Glutamatergic neuron (in vitro differentiated cells): ENCODE data around the gene CELF2. TPM values are rescaled to one million over a fixed set of nuclear protein-coding genes. Genes with fewer than 3 reads are reported as not detected.
"Not testable (repeated sequence)": the region's sequence is repeated elsewhere in the genome, so short reads cannot be mapped to it uniquely, and the experiment has no call there.

Experiments used
- DNase-seq: peaks from one replicate; pipeline ENCODE4 v3.0.0; 2022
- H3K27ac Mint-ChIP-seq: one replicate; pipeline ENCODE4 v1.8.0; 2020; ENCODE audit warnings: mild to moderate bottlenecking, mixed read lengths, inconsistent platforms; ENCODE audit not compliant: unreplicated experiment
- H3K27me3 Mint-ChIP-seq: one replicate; pipeline ENCODE4 v1.8.0; 2020; ENCODE audit warnings: mild to moderate bottlenecking, moderate library complexity, mixed read lengths, inconsistent platforms; ENCODE audit not compliant: unreplicated experiment
- H3K36me3 Mint-ChIP-seq: one replicate; pipeline ENCODE4 v1.8.0; 2020; ENCODE audit warnings: mild to moderate bottlenecking, mixed read lengths, inconsistent platforms; ENCODE audit not compliant: unreplicated experiment
- H3K4me1 Mint-ChIP-seq: one replicate; pipeline ENCODE4 v1.8.0; 2020; ENCODE audit warnings: mild to moderate bottlenecking, low read depth, mixed read lengths, inconsistent platforms; ENCODE audit not compliant: unreplicated experiment
- H3K4me3 Mint-ChIP-seq: one replicate; pipeline ENCODE4 v1.8.0; 2020; ENCODE audit warnings: mild to moderate bottlenecking, mixed read lengths, inconsistent platforms; ENCODE audit not compliant: unreplicated experiment
- H3K9me3 Mint-ChIP-seq: one replicate; pipeline ENCODE4 v1.8.0; 2020; ENCODE audit warnings: mild to moderate bottlenecking, moderate library complexity, mixed read lengths, inconsistent platforms; ENCODE audit not compliant: unreplicated experiment
- total RNA-seq: library from RNA; stranded (reverse); fragmentation: NEBNext Ultra II Directional; extraction: Animal tissue kit (Norgen Biotek cat#: 25700); gene quantifications from one replicate; pipeline ENCODE4 v1.2.1, GENCODE V29; 2021; ENCODE audit not compliant: unreplicated experiment
- TF ChIP-seq, protein P1 (sequence below): fragments of 200-600 bp; sonication (generic); IDR thresholded peaks from one replicate; pipeline ENCODE4 v1.5.0; 2021; ENCODE audit not compliant: partially characterized antibody, unreplicated experiment

CELF2 gene
- total RNA-seq, 1 donor from 2014 or later = 47.4 TPM

DNA sequence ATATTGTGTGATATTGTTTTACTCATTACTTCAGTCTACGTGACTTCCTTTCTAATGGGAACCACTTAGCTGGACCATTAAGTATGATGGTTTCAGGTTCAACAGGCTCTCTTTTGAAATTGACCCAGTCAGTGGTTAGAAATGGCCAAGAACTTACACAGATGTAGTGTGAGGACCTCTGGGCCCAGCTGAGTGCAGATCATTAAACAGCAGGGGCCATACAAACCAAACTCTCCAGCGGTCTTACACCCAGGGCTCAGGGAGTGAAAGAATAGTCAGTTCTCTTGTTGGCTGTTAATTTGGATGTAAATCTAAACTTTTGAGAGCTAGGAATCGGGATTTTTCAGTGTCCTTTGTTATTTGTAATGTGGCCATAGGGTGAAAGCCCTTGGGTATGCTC is 107.3 kb downstream of the CELF2 start:
- H3K27me3 Mint-ChIP-seq = peaks cover 4% of the 10 kb centered on the region

GRCh38 chr10:11127017-11127416 is 109.3 kb downstream of the CELF2 start:
- Mint-ChIP-seq H3K36me3 (peaks cover 13% of the 10 kb centered on the region), H3K4me1 (peaks cover 14% of the 10 kb centered on the region)
- not testable (repeated sequence) for H3K27me3 Mint-ChIP-seq, H3K9me3 Mint-ChIP-seq, DNase-seq, H3K27ac Mint-ChIP-seq, H3K4me3 Mint-ChIP-seq

More for the DNA sequence above, 107.3 kb downstream of the CELF2 start:
- Mint-ChIP-seq H3K27ac (no peak overlapping the region), H3K4me1 (peaks cover 22% of the 10 kb centered on the region), H3K36me3 (peaks cover 13% of the 10 kb centered on the region), H3K4me3 (no peak overlapping the region), H3K9me3 (peaks cover 2% of the 10 kb centered on the region)
- DNase-seq = no peak
- TF ChIP-seq, protein P1, sequence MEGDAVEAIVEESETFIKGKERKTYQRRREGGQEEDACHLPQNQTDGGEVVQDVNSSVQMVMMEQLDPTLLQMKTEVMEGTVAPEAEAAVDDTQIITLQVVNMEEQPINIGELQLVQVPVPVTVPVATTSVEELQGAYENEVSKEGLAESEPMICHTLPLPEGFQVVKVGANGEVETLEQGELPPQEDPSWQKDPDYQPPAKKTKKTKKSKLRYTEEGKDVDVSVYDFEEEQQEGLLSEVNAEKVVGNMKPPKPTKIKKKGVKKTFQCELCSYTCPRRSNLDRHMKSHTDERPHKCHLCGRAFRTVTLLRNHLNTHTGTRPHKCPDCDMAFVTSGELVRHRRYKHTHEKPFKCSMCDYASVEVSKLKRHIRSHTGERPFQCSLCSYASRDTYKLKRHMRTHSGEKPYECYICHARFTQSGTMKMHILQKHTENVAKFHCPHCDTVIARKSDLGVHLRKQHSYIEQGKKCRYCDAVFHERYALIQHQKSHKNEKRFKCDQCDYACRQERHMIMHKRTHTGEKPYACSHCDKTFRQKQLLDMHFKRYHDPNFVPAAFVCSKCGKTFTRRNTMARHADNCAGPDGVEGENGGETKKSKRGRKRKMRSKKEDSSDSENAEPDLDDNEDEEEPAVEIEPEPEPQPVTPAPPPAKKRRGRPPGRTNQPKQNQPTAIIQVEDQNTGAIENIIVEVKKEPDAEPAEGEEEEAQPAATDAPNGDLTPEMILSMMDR = no peak

DNA sequence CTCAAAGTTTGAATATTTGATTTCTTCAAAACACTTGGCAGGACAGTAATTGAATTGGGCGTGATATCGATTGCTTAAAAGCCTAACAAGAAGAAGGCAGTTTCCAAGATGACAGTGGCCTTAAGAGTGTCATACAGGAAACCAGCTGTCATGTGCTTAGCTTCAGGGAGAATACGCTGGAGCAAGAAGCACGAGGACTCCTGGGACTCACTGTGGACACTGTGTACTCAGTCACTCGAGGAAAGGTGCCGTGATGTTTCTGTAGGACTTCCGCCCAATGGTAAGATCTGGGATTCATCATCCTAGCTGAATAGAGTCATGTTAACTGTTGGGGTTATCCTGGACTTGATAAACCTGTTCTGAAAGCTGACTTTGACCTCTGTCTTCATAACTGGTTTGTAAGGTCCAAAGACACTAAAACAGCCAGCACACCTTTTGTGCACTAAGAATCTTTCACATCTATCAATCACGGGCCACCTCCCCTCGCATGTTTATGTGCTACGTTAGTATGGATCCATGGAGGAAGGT is 113.5 kb downstream of the CELF2 start:
- H3K4me1 Mint-ChIP-seq = peaks cover 21% of the 10 kb centered on the region
- no peak overlapping the region for H3K27ac Mint-ChIP-seq
- DNase-seq = no peak
- TF ChIP-seq, protein P1 = no peak
- no peak overlapping the region for H3K4me3 Mint-ChIP-seq
- H3K9me3 Mint-ChIP-seq = peaks cover 2% of the 10 kb centered on the region
- H3K27me3 Mint-ChIP-seq = no peaks in the 10 kb centered on the region
- peaks cover 13% of the 10 kb centered on the region for H3K36me3 Mint-ChIP-seq

DNA sequence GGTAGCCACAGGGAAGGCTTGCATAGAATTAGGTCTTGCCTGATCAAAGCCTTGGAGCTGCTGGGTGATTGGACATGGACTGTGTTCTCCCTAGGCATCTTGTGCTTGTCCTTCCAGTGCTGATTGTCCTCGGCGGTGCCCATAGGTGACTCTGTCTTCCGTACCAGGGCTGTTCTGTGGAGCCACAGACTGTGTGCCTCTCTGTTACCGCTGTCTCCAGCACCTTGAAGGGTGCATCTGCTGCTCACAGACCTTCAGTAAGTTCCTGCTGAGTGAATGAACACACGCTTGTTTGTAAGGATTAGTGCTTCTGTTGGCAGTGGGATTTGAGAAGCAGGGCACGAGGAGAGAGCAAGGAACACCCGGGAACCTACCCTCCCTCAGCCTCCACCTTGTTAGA is 116.7 kb downstream of the CELF2 start:
- Mint-ChIP-seq H3K36me3 (peaks cover 6% of the 10 kb centered on the region), H3K4me3 (no peak overlapping the region)

DNA sequence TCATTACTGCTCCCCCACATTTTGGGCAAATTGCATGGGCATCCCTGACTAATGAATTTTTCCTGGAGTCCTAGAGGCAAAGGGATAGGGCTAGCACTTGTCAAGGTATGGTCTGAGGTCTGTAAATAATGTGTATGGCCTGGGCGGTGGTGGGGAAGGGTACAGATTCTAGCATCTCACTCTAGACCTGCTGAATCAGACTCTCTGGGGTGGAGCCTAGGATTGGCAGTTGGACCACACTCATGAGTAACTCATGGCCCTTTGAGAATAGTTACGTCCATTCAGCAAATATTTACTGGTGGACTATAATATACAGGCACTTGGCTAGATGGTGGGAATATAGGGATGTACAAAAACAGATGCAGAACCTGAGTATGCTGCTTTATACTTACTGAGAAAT is 118.0 kb downstream of the CELF2 start:
- Mint-ChIP-seq H3K9me3 (no peaks in the 10 kb centered on the region), H3K27me3 (no peaks in the 10 kb centered on the region), H3K36me3 (no peaks in the 10 kb centered on the region), H3K4me1 (peaks cover 20% of the 10 kb centered on the region), H3K27ac (no peak overlapping the region), H3K4me3 (no peak overlapping the region)
- DNase-seq = no peak
- TF ChIP-seq, protein P1 = no peak

More for the DNA sequence above, 116.7 kb downstream of the CELF2 start:
- peaks cover 24% of the 10 kb centered on the region for H3K4me1 Mint-ChIP-seq
- H3K9me3 Mint-ChIP-seq = no peaks in the 10 kb centered on the region
- TF ChIP-seq, protein P1 = no peak
- H3K27ac Mint-ChIP-seq = no peak overlapping the region
- no peaks in the 10 kb centered on the region for H3K27me3 Mint-ChIP-seq
- DNase-seq = no peak
